CD4-positive, alpha-beta T cell treated with Interleukin-17A for 1 hour (primary cell): ENCODE measurements around the gene ADAMTS7.

ENCODE experiments used
- DNase-seq: peaks from one replicate; pipeline ENCODE4 v3.0.0-alpha.2; 2020

Gene ADAMTS7

GRCh38 chr15:78717956-78718656, 93.2 kb downstream of the ADAMTS7 start:
- DNase-seq = no peak

- no peak for DNase-seq
Measured at GRCh38 chr15:78716651-78717050, 94.6 kb downstream of the ADAMTS7 start.

GRCh38 chr15:78715930-78716329, 95.3 kb downstream of the ADAMTS7 start:
- no peak for DNase-seq

- no peak for DNase-seq
Measured at GRCh38 chr15:78715434-78715833, 95.8 kb downstream of the ADAMTS7 start.

GRCh38 chr15:78714890-78715289, 96.4 kb downstream of the ADAMTS7 start:
- no peak for DNase-seq

GRCh38 chr15:78712797-78713515, 98.3 kb downstream of the ADAMTS7 start:
- no peak for DNase-seq

- no peak for DNase-seq
Measured at GRCh38 chr15:78711638-78712037, 99.6 kb downstream of the ADAMTS7 start.

GRCh38 chr15:78709263-78709882, 101.9 kb downstream of the ADAMTS7 start:
- peak; percentile 61 for DNase-seq
